CD4-positive, alpha-beta T cell (primary cell): ENCODE measurements around the gene SMKR1. TPM values are rescaled to one million over a fixed set of nuclear protein-coding genes. Genes with fewer than 3 reads are reported as not detected.

Source experiments
- ATAC-seq: fragments of 200-7000 bp; cut with Tn5 transposase; one replicate; pipeline ENCODE4 v1.10.0; 2022; ENCODE audit warnings: mild to moderate bottlenecking; ENCODE audit not compliant: poor library complexity
- CTCF ChIA-PET: fragments of 350-600 bp; sonication (Branson Sonifier 250); formaldehyde crosslinking; loops from one replicate; lab custom pipeline; 2021; ENCODE audit warnings: antibody characterized with exemption, inconsistent platforms; lab: Charles Lee
- POLR2A ChIA-PET: fragments of 350-600 bp; sonication (Branson Sonifier 250); formaldehyde crosslinking; loops from one replicate; lab custom pipeline; 2021; ENCODE audit warnings: antibody characterized with exemption, inconsistent platforms; lab: Charles Lee
- DNase-seq, 14 experiments: peaks; one replicate each; pipeline ENCODE4 v3.0.0-alpha.2; 2013 to 2020; ENCODE audit warnings: mixed read lengths in 2 of 14
- H3K27ac ChIP-seq, 2 donors: one replicate each; pipeline versions ENCODE4 v1.5.1 to v1.7.0; 2013; ENCODE audit warnings: low read length in 2 of 2, low read depth in 1 of 2, mild to moderate bottlenecking in 1 of 2
- H3K27me3 ChIP-seq, 2 experiments: 1 replicate in 1 of 2; 2 replicates in 1 of 2; pipeline versions ENCODE4 v1.6.1 to v1.7.0; 2013; ENCODE audit warnings: low read length in 2 of 2, control low read depth in 1 of 2, mild to moderate bottlenecking in 1 of 2, moderate library complexity in 1 of 2; ENCODE audit not compliant: insufficient read depth in 2 of 2, control insufficient read depth in 1 of 2
- H3K36me3 ChIP-seq: one replicate; pipeline ENCODE4 v1.6.1; 2013; ENCODE audit warnings: low read length, control low read depth; ENCODE audit not compliant: insufficient read depth
- H3K4me1 ChIP-seq: one replicate; pipeline ENCODE4 v1.6.1; 2013; ENCODE audit warnings: low read length, control low read depth; ENCODE audit not compliant: insufficient read depth
- H3K4me3 ChIP-seq: one replicate; pipeline ENCODE4 v1.5.1; 2013; ENCODE audit warnings: mild to moderate bottlenecking, low read length, moderate library complexity
- H3K9me3 ChIP-seq, 2 experiments: 1 replicate in 1 of 2; 2 replicates in 1 of 2; pipeline versions ENCODE4 v1.6.1 to v1.7.0; 2013; ENCODE audit warnings: low read length in 2 of 2, mild to moderate bottlenecking in 2 of 2, control low read depth in 1 of 2, moderate library complexity in 1 of 2; ENCODE audit not compliant: control insufficient read depth in 1 of 2, insufficient read depth in 1 of 2
- H3K27ac Mint-ChIP-seq: one replicate; pipeline ENCODE4 v1.8.0; 2020; ENCODE audit warnings: mixed read lengths
- H3K27me3 Mint-ChIP-seq: one replicate; pipeline ENCODE4 v1.8.0; 2021; ENCODE audit warnings: mixed read lengths
- H3K36me3 Mint-ChIP-seq: one replicate; pipeline ENCODE4 v1.8.0; 2021; ENCODE audit warnings: low read depth, mixed read lengths
- H3K4me1 Mint-ChIP-seq: one replicate; pipeline ENCODE4 v1.8.0; 2021; ENCODE audit warnings: low read depth, mixed read lengths
- H3K4me3 Mint-ChIP-seq: one replicate; pipeline ENCODE4 v1.8.0; 2020; ENCODE audit warnings: mild to moderate bottlenecking, mixed read lengths
- H3K9me3 Mint-ChIP-seq: one replicate; pipeline ENCODE4 v1.8.0; 2020; ENCODE audit warnings: mixed read lengths
- intact Hi-C, 2 experiments: fragments of 100-400 bp; cut with DNase I in 1 of 2; cut with micrococcal nuclease in 1 of 2; formaldehyde crosslinking; loops; one replicate each; pipeline versions ENCODE4 v1.15.1 to v1.9.0; 2023 to 2025; cut with DNase I, micrococcal nuclease
- total RNA-seq, 174 experiments: library from RNA in 2 of 174; stranded (reverse) in 2 of 174; gene quantifications; one replicate each; pipeline ENCODE4 v1.2.3 and lab custom pipeline; 2021 to 2026
- TF ChIP-seq, protein P1 (sequence below): fragments of 200-600 bp; IDR thresholded peaks from one replicate; pipeline ENCODE4 v1.8.0; 2022; ENCODE audit warnings: antibody characterized with exemption, mild to moderate bottlenecking

The SMKR1 gene
- total RNA-seq, 2 experiments from 2014 or later, result 0.22 to 0.49 TPM

DNA sequence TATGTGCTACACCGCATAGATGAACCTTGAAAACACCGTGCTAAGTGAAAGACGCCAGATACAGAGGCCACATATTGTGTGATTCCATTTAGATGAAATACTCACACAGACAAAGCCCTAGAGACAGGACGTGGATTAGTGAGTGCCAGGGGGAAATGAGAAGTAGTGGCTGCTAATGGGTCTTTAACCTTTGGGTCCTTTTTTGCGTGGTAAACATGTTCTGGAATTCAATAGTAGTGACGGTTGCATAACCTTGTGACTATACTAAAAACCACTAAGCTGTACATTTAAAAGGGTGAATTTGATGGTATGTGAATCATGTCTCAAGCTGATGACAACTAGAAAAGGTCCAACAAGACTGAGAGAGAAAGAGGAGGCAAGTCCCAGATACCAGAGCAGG is 15.6 kb downstream of the SMKR1 start:
- no peaks in the 10 kb centered on the region for H3K4me1 ChIP-seq
- Mint-ChIP-seq H3K9me3 (no peaks in the 10 kb centered on the region), H3K27me3 (peaks cover 20% of the 10 kb centered on the region), H3K27ac (no peak overlapping the region), H3K4me1 (no peaks in the 10 kb centered on the region), H3K4me3 (no peak overlapping the region), H3K36me3 (no peaks in the 10 kb centered on the region)
- POLR2A ChIA-PET, result no interaction called here
- H3K27ac ChIP-seq, result no peak overlapping the region
- intact Hi-C loops, result no loop called here
- no peaks in the 10 kb centered on the region for H3K9me3 ChIP-seq
- peaks cover 0 to 4% of the 10 kb centered on the region in 2 experiments for H3K27me3 ChIP-seq
- CTCF ChIA-PET, result no interaction called here
- DNase-seq, result no peak
- no peak overlapping the region for H3K4me3 ChIP-seq
- TF ChIP-seq, protein P1, sequence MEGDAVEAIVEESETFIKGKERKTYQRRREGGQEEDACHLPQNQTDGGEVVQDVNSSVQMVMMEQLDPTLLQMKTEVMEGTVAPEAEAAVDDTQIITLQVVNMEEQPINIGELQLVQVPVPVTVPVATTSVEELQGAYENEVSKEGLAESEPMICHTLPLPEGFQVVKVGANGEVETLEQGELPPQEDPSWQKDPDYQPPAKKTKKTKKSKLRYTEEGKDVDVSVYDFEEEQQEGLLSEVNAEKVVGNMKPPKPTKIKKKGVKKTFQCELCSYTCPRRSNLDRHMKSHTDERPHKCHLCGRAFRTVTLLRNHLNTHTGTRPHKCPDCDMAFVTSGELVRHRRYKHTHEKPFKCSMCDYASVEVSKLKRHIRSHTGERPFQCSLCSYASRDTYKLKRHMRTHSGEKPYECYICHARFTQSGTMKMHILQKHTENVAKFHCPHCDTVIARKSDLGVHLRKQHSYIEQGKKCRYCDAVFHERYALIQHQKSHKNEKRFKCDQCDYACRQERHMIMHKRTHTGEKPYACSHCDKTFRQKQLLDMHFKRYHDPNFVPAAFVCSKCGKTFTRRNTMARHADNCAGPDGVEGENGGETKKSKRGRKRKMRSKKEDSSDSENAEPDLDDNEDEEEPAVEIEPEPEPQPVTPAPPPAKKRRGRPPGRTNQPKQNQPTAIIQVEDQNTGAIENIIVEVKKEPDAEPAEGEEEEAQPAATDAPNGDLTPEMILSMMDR, result no peak
- H3K36me3 ChIP-seq, result no peaks in the 10 kb centered on the region
- ATAC-seq, result no peak

DNA sequence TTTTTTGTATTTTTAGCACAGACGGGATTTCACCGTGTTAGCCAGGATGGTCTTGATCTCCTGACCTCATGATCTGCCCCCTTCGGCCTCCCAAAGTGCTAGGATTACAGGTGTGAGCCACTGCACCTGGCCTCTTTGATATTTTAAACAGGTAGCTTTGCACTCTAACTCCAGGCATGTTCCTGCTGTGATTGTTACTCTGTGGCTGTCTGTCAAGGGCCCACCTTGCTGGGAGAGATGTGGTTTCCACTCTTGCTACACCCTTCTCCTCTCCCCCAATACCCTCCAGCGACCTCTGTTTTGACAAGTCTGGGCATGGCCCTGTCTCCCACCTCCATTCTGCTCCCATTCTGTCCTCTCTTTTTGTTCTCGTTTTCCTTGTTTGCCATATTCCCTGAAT is 17.1 kb downstream of the SMKR1 start:
- Histone ChIP-seq H3K9me3 (no peaks in the 10 kb centered on the region), H3K27me3 (peaks cover 0 to 4% of the 10 kb centered on the region in 2 experiments), H3K36me3 (no peaks in the 10 kb centered on the region), H3K4me3 (no peak overlapping the region), H3K27ac (no peak overlapping the region), H3K4me1 (no peaks in the 10 kb centered on the region)
- no peak for DNase-seq
- no peak overlapping the region for H3K27ac Mint-ChIP-seq
- no peak overlapping the region for H3K4me3 Mint-ChIP-seq
- ATAC-seq, result no peak
- no peaks in the 10 kb centered on the region for H3K9me3 Mint-ChIP-seq
- POLR2A ChIA-PET, result no interaction called here
- intact Hi-C loops, result no loop called here
- TF ChIP-seq, protein P1, result no peak
- H3K4me1 Mint-ChIP-seq, result no peaks in the 10 kb centered on the region
- CTCF ChIA-PET, result no interaction called here
- peaks cover 20% of the 10 kb centered on the region for H3K27me3 Mint-ChIP-seq
- no peaks in the 10 kb centered on the region for H3K36me3 Mint-ChIP-seq

DNA sequence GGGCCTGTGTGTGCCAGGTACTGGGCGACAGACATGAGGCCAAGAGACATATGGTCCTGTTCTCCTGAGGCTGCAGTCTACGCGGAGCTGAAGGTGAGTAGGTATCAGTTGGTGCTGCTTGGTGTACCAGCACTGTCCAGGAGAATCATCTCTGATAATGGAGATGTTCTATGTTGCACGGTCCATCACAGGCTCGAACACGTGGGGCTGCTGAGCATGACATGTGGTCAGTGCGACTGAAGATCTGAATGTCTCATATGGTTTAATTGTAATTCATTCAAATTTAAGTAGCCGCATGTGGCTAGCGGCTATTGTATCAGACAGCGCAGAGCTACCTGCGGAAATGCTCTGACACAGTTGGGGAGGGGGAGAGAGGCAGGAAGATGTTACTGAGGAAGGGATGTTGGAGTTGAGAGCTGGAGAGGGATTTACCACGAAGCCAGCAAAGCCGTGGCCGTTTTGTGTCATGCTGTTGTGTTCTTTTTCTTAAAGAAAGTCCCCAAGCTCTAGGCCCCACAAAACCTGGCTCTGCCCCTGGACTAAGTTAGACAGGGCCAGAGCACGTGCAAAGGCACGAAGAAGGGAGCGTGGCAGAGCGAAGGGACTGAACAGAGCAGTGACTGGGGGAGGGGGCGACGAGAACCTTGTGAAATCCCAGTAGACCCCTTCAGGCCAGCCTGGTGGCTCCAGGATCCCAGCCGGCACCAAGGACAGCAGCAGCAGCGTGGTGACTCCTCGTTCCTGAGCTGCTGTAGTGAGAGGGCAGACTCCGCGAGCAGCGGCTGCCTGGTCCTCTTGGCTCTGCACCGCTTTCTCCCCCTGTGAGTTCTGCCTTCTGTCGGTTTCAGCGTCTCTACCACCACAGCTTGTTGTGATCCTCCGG is 20.0 kb downstream of the SMKR1 start:
- Mint-ChIP-seq H3K4me3 (no peak overlapping the region), H3K27ac (no peak overlapping the region), H3K36me3 (no peaks in the 10 kb centered on the region), H3K27me3 (peaks cover 20% of the 10 kb centered on the region), H3K4me1 (no peaks in the 10 kb centered on the region), H3K9me3 (no peaks in the 10 kb centered on the region)
- no peak overlapping the region for H3K4me3 ChIP-seq
- H3K9me3 ChIP-seq, result no peaks in the 10 kb centered on the region
- intact Hi-C loops, result no loop called here
- no peaks in the 10 kb centered on the region for H3K36me3 ChIP-seq
- ChIA-PET CTCF (no interaction called here), POLR2A (no interaction called here)
- H3K27ac ChIP-seq, result no peak overlapping the region
- TF ChIP-seq, protein P1, result no peak
- ATAC-seq, result no peak
- H3K27me3 ChIP-seq, result peaks cover 0 to 4% of the 10 kb centered on the region in 2 experiments
- DNase-seq, result no peak
- H3K4me1 ChIP-seq, result no peaks in the 10 kb centered on the region
